CD14-positive monocyte (primary cell): Measurements from ENCODE around the gene RANBP1. TPM values are rescaled to one million over a fixed set of nuclear protein-coding genes. Genes with fewer than 3 reads are reported as not detected.

ENCODE experiments used
- DNase-seq, 3 donors: peaks; one replicate each; pipeline ENCODE4 v3.0.0-alpha.2; 2011 to 2022
- H2AFZ ChIP-seq: 2 replicates; pipeline ENCODE4 v1.6.0; 2012; ENCODE audit warnings: mild to moderate bottlenecking, low read depth, low read length, inconsistent platforms; ENCODE audit not compliant: insufficient read depth, poor library complexity, severe bottlenecking
- H3K27ac ChIP-seq, 2 donors: 1 replicate in 1 of 2; 2 replicates in 1 of 2; pipeline ENCODE4 v1.5.1; 2012 to 2013; ENCODE audit warnings: low read length in 2 of 2, control low read depth in 1 of 2, inconsistent platforms in 1 of 2, low read depth in 1 of 2, mild to moderate bottlenecking in 1 of 2
- H3K27me3 ChIP-seq, 2 donors: one replicate each; pipeline versions ENCODE4 v1.6.0 to v1.6.1; 2011 to 2013; ENCODE audit warnings: low read length in 2 of 2; ENCODE audit not compliant: control insufficient read depth in 2 of 2, insufficient read depth in 2 of 2
- H3K36me3 ChIP-seq, 2 donors: replicated peaks in 1 of 2; 1 replicate in 1 of 2; 2 replicates in 1 of 2; pipeline versions ENCODE4 v1.5.1 to v1.6.1; 2012 to 2013; ENCODE audit warnings: low read length in 2 of 2, control low read depth in 1 of 2, inconsistent platforms in 1 of 2, mild to moderate bottlenecking in 1 of 2; ENCODE audit not compliant: insufficient read depth in 2 of 2, control insufficient read depth in 1 of 2
- H3K4me1 ChIP-seq, 2 donors: 1 replicate in 1 of 2; 2 replicates in 1 of 2; pipeline versions ENCODE4 v1.5.1 to v1.6.1; 2012 to 2013; ENCODE audit warnings: low read length in 2 of 2, control low read depth in 1 of 2, inconsistent platforms in 1 of 2, mild to moderate bottlenecking in 1 of 2, moderate library complexity in 1 of 2; ENCODE audit not compliant: insufficient read depth in 2 of 2, control insufficient read depth in 1 of 2
- H3K4me2 ChIP-seq: replicated peaks from 2 replicates; pipeline ENCODE3; 2012; ENCODE audit warnings: low read length, moderate library complexity, mild to moderate bottlenecking; ENCODE audit not compliant: poor library complexity, severe bottlenecking; ENCODE audit errors: extremely low read depth
- H3K4me3 ChIP-seq, 3 experiments: fragments of 200-600 bp in 1 of 3; sonication (generic) in 1 of 3; replicated peaks in 1 of 3; 1 replicate in 2 of 3; 2 replicates in 1 of 3; pipeline ENCODE4 v1.5.1; 2011 to 2013; ENCODE audit warnings: low read length in 3 of 3, mild to moderate bottlenecking in 3 of 3, control low read depth in 2 of 3, low read depth in 2 of 3, inconsistent platforms in 1 of 3, moderate library complexity in 1 of 3
- H3K79me2 ChIP-seq: 2 replicates; pipeline ENCODE4 v1.6.0; 2012; ENCODE audit warnings: mild to moderate bottlenecking, control low read depth, inconsistent platforms, low read length, moderate library complexity; ENCODE audit not compliant: insufficient read depth
- H3K9ac ChIP-seq: 2 replicates; pipeline ENCODE4 v1.6.0; 2017; ENCODE audit warnings: low read length, mild to moderate bottlenecking; ENCODE audit not compliant: insufficient read depth, poor library complexity, severe bottlenecking
- H3K9me3 ChIP-seq, 2 donors: replicated peaks in 1 of 2; 1 replicate in 1 of 2; 2 replicates in 1 of 2; pipeline versions ENCODE4 v1.5.1 to v1.6.1; 2012 to 2013; ENCODE audit warnings: low read length in 2 of 2, control low read depth in 1 of 2; ENCODE audit not compliant: control insufficient read depth in 1 of 2, insufficient read depth in 1 of 2
- H4K20me1 ChIP-seq: 2 replicates; pipeline ENCODE4 v1.6.0; 2012; ENCODE audit warnings: mild to moderate bottlenecking, low read length, control low read depth, moderate library complexity; ENCODE audit not compliant: insufficient read depth
- H3K27ac Mint-ChIP-seq, 7 donors: one replicate each; pipeline ENCODE4 v1.8.0; 2020; ENCODE audit warnings: mild to moderate bottlenecking in 7 of 7, mixed read lengths in 7 of 7, moderate library complexity in 6 of 7, inconsistent platforms in 2 of 7
- H3K27me3 Mint-ChIP-seq, 3 donors: one replicate each; pipeline ENCODE4 v1.8.0; 2021 to 2022; ENCODE audit warnings: low read depth in 3 of 3, mild to moderate bottlenecking in 3 of 3, mixed read lengths in 3 of 3, moderate library complexity in 3 of 3, inconsistent platforms in 1 of 3
- H3K36me3 Mint-ChIP-seq, 2 donors: one replicate each; pipeline ENCODE4 v1.8.0; 2020; ENCODE audit warnings: mixed read lengths in 2 of 2, inconsistent platforms in 1 of 2, mild to moderate bottlenecking in 1 of 2
- H3K4me1 Mint-ChIP-seq: one replicate; pipeline ENCODE4 v1.8.0; 2020; ENCODE audit warnings: mild to moderate bottlenecking, mixed read lengths
- H3K4me3 Mint-ChIP-seq, 2 donors: one replicate each; pipeline ENCODE4 v1.8.0; 2020; ENCODE audit warnings: mild to moderate bottlenecking in 2 of 2, mixed read lengths in 2 of 2, moderate library complexity in 1 of 2
- H3K9me3 Mint-ChIP-seq, 7 donors: one replicate each; pipeline ENCODE4 v1.8.0; 2020 to 2022; ENCODE audit warnings: mixed read lengths in 7 of 7, mild to moderate bottlenecking in 6 of 7, moderate library complexity in 6 of 7, inconsistent platforms in 2 of 7
- WGBS: methylation state at CpG from one replicate; pipeline ENCODE4 v1.1.5; 2013; ENCODE audit warnings: missing lambda C conversion rate; ENCODE audit not compliant: insufficient coverage; 5-methylcytosine and 5-hydroxymethylcytosine counted together
- intact Hi-C, 2 donors: fragments of 100-400 bp; cut with micrococcal nuclease; formaldehyde crosslinking; loops; one replicate each; pipeline versions ENCODE4 v1.15.0 to v1.15.1; 2023
- polyA plus RNA-seq, 3 donors: library from polyadenylated mRNA; depleted of rRNA in 1 of 3; unstranded in 2 of 3; stranded (reverse) in 1 of 3; fragments of 300-500 nt in 2 of 3; fragments of >200 nt in 1 of 3; fragmentation: Illumina TruSeq in 2 of 3; gene quantifications; 1 replicate in 2 of 3; 2 replicates in 1 of 3; pipeline ENCODE4 v1.2.3, GENCODE V29; 2012 to 2021
- TF ChIP-seq, protein P1 (sequence below): fragments of 200-600 bp; IDR thresholded peaks from one replicate; pipeline ENCODE4 v1.8.0; 2022; ENCODE audit warnings: antibody characterized with exemption, mild to moderate bottlenecking

RANBP1 gene
- polyA plus RNA-seq, 3 donors: 45.0 to 52.3 (median 47.4) TPM

GRCh38 chr22:20130731-20131596, 15.1 kb downstream of the RANBP1 start:
- DNase-seq: peak; percentile 38 to 48 (median 41)
- peaks cover 21% of the 10 kb centered on the region for H3K4me1 Mint-ChIP-seq
- H3K36me3 Mint-ChIP-seq: peaks cover 16 to 25% of the 10 kb centered on the region in 2 donors
- Histone ChIP-seq H3K27ac (peak overlapping the region; percentile 49 to 58), H3K9ac (peak overlapping the region; percentile 75), H4K20me1 (peaks cover 35% of the 10 kb centered on the region), H3K27me3 (no peaks in the 10 kb centered on the region), H3K4me2 (peak overlapping the region; percentile 93), H3K9me3 (no peaks in the 10 kb centered on the region), H2AFZ (peak overlapping the region; percentile 83), H3K36me3 (peaks cover 4 to 16% of the 10 kb centered on the region in 2 donors), H3K4me1 (peaks cover 15 to 27% of the 10 kb centered on the region in 2 donors), H3K79me2 (peaks cover 20% of the 10 kb centered on the region), H3K4me3 (peak overlapping the region; percentile 63 to 88 (median 81))
- no peaks in the 10 kb centered on the region for H3K9me3 Mint-ChIP-seq
- WGBS: 1% methylated on average over 62 of the region's 70 CpGs
- TF ChIP-seq, protein P1, sequence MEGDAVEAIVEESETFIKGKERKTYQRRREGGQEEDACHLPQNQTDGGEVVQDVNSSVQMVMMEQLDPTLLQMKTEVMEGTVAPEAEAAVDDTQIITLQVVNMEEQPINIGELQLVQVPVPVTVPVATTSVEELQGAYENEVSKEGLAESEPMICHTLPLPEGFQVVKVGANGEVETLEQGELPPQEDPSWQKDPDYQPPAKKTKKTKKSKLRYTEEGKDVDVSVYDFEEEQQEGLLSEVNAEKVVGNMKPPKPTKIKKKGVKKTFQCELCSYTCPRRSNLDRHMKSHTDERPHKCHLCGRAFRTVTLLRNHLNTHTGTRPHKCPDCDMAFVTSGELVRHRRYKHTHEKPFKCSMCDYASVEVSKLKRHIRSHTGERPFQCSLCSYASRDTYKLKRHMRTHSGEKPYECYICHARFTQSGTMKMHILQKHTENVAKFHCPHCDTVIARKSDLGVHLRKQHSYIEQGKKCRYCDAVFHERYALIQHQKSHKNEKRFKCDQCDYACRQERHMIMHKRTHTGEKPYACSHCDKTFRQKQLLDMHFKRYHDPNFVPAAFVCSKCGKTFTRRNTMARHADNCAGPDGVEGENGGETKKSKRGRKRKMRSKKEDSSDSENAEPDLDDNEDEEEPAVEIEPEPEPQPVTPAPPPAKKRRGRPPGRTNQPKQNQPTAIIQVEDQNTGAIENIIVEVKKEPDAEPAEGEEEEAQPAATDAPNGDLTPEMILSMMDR: no peak
- H3K27ac Mint-ChIP-seq: no peak overlapping the region
- H3K27me3 Mint-ChIP-seq: no peaks in the 10 kb centered on the region
- H3K4me3 Mint-ChIP-seq: peak overlapping the region; percentile 73 to 76
- intact Hi-C loops: no loop called here

GRCh38 chr22:20131597-20131858, 15.6 kb downstream of the RANBP1 start, which contains the start of gene ZDHHC8:
TSS of gene ZDHHC8 (plus strand) at chr22:20131804. CDS start at chr22:20131948, 144 bp downstream.
- peak within 1 kb of the TSS; percentile 83 for H2AFZ ChIP-seq
- peaks cover 21% of the 10 kb centered on the region for H3K4me1 Mint-ChIP-seq
- peaks cover 41% of the 10 kb centered on the region for H4K20me1 ChIP-seq
- DNase-seq: no peak
- peak within 1 kb of the TSS in 1 of 7 donors; percentile 8 for H3K27ac Mint-ChIP-seq
- H3K4me2 ChIP-seq: peak within 1 kb of the TSS; percentile 93
- no peaks in the 10 kb centered on the region for H3K9me3 Mint-ChIP-seq
- peak within 1 kb of the TSS; percentile 63 to 88 (median 81) for H3K4me3 ChIP-seq
- WGBS: under 1% methylated on average over 42 of the region's 43 CpGs
- TF ChIP-seq, protein P1: no peak
- H3K9me3 ChIP-seq: no peaks in the 10 kb centered on the region
- H3K9ac ChIP-seq: peak within 1 kb of the TSS; percentile 75
- intact Hi-C loops: no loop called here
- H3K27ac ChIP-seq: peak within 1 kb of the TSS; percentile 49 to 58
- peaks cover 13 to 20% of the 10 kb centered on the region in 2 donors for H3K36me3 Mint-ChIP-seq
- peaks cover 0 to 11% of the 10 kb centered on the region in 2 donors for H3K36me3 ChIP-seq
- peak within 1 kb of the TSS; percentile 75 to 76 for H3K4me3 Mint-ChIP-seq
- peaks cover 15 to 27% of the 10 kb centered on the region in 2 donors for H3K4me1 ChIP-seq
- H3K27me3 ChIP-seq: no peaks in the 10 kb centered on the region
- no peaks in the 10 kb centered on the region for H3K27me3 Mint-ChIP-seq
- H3K79me2 ChIP-seq: peaks cover 24% of the 10 kb centered on the region
